ENCODE data around the gene SDHAF3.

GRCh38 chr7:97218767-97219166 is 101.3 kb downstream of the SDHAF3 start:
- TF ChIP-seq POLR2A (IDR thresholded peaks at IDR 0.05) = no peak
- no peak for TF ChIP-seq CTCF (IDR thresholded peaks at IDR 0.05)
